ENCODE measurements around the gene FLYWCH2.

Gene FLYWCH2, protein sequence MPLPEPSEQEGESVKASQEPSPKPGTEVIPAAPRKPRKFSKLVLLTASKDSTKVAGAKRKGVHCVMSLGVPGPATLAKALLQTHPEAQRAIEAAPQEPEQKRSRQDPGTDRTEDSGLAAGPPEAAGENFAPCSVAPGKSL

DNA sequence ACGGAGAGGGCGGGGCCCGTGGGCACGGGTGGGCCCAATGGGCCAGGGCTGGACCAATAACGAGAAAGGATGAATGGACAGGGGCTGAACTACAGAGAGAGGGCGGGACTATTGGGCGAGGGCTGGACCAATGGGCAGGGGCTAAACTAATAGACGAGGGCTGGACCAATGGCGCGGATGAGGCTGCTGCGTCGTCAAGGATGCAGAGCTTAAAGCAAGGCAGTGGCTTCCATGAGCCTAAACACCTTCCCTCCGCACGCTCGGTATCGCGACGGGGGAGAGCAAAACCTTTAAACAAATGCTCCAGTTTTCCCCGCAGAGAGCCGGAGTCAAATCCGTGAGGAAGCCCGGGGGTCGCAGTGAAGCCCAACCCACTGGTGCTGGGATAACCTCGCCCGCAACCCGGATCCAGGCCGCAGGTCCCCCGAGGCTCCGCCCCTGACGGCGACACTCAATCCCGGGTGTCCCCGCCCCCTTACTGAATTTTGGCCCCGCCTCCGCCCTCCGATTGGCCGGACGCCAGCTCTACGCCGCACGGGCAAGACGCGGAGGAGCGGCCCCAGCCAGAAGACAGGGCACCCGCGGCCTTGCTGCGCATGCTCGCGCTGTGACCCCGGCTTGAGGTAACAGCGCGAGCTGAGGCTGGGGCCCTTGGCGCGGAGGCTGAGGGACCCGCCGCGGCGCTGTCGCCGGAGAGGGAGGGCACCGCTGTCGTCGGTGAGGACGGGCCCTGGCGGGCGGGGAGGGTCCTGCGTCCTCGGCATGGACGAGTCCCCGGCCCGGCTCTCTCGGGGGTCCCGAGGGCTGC lies at the start of gene FLYWCH2:
TSS of gene FLYWCH2 (plus strand) at position 566 of the 808 bp plus-strand sequence. CDS start 13,235 bp downstream, outside the sequence.
- peak; percentile 100 for DNase-seq

DNA sequence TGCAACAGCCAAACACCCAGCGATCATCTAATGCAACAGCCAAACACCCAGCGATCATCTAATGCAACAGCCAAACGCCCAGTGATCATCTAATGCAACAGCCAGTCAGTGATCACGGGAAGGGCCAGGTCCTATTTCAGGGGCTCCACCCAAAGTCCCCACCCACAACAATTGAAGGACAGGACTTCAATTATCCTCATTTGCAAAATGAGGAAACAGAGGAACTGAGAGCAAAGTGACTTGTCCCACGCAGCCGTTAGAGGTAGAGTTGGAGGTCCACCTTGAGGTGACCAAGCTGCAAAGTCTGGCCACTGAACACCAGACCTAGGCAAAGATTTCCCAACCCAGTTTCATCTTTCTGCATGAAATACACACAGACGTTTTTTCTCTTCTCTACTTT lies 49.2 kb upstream of the FLYWCH2 start:
- no peak for DNase-seq

DNA sequence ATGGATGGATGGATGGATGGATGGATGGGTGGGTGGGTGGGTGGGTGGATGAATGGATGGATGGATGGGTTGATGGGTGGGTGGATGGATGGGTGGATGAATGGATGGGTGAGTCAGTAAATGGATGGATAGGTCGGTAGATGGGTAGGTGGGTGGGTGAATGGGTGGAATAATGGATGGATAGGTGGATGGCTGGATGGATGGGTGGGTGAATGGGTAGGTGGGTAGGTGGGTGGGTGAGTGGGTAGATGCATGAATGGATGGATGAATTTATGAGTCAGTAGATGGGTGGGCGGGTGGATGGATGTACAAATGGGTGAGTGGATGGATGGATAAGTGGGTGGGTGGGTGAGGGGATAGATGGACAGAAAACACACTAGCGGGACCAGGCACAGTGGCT lies 48.0 kb upstream of the FLYWCH2 start:
- no peak for DNase-seq

DNA sequence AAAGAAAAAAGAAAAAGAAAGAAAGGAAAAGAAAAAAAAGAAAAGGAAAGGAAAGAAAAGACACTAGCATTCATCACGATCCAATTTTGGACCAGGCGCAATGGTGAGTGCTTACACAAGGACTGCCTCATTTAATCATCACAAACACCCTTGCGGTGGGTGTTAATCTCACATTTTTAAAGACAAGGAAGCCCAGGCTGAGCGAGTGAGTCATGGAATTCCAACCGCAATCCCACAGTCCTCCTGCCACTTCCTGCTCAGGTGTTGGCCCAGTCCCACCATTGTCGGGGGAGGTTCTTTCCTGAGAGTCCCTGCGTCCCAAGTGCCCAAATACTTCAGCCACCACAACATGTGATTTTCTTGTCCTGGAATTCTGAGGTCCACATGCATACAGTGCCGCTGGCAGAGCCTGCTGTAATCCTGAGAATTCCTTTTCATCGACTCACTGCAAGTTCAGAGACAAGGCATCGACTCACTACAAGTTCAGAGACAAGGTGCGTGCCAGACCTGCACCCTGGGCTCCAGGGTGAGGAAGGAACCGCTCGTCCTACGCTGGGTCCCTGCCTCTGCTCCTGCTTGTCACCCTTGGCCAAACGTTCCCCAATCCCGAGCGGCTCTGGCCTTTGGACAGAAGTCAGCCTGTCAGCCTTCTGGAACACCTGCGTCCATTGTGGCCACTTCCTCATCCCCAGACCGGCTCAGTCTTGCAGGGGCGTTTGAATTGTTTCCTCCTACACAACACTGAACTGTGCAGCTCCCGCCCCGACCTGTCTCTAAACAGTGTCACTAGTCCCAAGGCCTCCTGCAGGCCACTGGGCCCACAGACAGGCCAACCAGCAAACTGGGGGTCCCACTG lies 47.1 kb upstream of the FLYWCH2 start:
- no peak for DNase-seq

DNA sequence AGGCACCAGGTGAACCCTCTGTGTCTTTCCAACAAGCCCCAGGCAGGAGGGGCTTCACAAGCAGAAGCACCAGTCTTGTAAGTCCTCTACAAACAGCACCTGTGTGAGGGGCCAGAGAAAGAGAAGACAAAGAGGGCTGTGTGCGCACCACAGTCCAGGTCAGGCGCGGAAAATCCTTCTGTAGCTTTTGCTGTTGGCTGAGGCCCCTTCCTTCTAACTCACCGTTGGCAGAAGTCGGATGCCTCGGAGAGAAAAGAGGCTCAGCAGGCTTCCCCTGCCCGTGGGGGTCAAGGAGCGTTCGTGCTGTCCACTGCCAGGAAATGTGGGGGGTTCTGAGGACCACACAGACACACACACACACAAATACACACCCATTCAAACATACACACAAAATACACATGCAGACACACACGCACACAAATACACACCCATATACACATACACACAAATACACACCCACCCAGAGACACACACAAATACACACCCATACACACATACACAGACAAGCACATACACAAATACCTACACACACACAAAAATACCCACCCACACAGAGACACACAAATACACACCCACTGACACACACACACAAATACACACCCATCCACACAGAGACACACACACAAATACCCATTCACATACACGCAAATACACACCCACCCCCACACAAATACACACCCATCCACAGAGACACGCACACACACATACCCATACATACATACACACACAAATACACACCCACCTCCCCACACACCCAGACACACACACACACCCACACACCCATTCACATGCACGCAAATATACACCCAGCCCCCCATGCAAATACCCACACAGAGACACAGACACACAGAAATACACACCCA lies 46.1 kb upstream of the FLYWCH2 start:
- DNase-seq: no peak

DNA sequence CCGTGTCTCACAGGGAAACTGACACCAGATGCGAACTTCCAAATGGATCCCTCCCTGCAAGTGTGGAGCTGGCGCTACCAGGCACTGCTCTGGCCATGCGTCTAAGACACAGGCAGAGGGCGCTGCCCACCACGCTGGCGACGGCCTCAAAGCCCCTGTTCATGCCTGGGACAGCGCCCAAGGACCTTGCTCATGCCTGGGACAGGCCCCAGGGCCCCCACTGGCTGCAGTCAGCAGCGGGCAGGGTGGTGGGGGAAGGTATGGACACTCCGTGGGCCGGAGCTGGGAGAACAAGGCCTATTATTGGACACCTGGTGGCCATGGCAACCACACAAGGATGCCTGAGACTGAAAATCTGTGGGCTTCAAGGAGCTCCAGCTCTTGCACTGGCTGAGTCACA lies 44.1 kb upstream of the FLYWCH2 start:
- peak; percentile 83 for DNase-seq

DNA sequence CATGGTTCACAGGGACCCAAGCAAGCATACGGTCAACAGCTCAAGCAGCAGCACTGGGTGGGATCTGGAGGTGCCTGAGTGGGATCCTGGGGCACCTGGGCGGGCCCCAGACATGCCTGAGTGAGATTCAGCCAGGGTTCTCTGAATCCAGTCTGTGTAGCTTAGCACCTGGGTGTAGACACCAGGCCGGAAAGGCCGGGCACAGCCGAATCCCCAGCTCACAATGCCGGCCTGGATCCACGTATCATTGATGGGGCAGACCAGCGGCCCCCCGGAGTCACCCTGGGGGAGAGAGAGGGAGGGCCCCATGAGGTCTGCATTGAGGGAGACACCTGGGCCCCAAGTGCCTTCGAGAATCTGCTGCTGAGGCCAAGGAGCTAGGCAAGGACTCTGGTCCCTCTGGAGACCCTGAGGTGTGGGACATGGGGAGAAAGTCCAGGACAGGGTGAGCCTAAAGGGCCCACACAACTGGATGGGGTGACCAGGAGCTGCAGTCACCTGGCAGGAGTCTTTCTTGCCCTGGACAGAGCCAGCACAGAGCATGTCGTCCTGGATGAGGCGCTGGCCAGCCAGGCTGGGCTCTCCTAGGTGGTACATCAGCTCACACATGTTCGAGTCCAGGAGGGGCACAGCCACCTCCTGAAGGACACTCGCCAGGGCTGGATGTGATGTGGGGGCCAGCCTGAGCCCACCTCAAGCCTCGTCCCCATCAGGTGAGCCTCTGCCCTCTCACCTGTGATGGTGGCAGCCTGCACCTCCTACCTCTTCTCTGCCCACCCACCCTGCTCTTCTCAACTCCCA lies 43.2 kb upstream of the FLYWCH2 start:
- DNase-seq: no peak

DNA sequence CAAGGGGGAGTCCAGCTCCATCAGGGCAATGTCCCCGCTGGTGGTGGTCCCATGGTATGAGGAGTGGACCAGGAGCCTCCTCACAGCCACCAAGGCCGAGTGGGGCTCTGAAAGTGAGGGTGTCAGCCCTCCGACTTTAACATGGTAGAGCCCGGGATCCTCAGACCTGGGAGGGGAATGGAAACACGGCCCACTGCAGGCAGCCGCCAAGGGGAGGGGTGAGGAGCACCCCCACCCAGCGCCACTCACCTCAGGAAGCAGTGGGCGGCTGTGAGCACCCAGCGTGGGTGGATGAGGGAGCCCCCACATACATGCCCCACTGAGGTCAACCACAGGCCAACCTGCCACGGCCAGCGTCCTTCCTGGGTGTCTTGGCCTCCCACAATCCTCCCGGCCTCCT lies 42.1 kb upstream of the FLYWCH2 start:
- DNase-seq: no peak

DNA sequence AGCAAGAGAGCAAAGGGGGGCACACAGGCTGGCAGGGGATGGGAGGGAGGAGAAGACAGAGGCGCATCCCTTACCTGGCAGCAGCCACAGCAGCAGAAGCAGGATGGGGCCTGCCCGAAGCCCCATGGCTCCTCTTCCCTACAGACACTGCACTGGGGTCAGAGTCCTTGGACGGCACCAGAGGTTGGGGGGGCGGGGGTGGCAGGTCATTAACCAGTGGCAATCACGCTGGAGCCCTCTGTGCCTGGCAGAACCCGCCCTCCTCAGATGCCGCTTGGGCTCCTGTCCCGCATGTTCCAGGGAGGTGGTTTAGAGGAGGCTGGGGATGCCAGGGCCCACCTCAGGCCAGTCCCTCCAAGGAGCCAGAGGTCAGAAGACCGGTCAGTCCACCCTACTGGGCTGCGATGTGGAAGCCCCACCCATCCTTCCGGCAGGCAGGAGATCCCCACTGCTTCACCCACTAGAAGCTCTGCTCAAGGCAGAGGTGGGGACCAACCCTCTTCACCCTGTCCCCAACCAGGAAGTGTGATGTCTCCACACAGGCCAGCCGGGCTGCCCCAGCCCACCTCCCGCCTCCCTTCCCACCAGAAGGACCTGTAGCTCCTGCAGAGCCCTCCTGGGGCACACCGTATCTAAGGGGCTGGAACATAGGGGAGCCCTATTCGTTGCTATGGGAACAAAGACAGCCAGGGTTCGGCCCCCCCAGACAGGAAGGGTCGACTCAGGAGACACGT lies 41.2 kb upstream of the FLYWCH2 start:
- DNase-seq: no peak

DNA sequence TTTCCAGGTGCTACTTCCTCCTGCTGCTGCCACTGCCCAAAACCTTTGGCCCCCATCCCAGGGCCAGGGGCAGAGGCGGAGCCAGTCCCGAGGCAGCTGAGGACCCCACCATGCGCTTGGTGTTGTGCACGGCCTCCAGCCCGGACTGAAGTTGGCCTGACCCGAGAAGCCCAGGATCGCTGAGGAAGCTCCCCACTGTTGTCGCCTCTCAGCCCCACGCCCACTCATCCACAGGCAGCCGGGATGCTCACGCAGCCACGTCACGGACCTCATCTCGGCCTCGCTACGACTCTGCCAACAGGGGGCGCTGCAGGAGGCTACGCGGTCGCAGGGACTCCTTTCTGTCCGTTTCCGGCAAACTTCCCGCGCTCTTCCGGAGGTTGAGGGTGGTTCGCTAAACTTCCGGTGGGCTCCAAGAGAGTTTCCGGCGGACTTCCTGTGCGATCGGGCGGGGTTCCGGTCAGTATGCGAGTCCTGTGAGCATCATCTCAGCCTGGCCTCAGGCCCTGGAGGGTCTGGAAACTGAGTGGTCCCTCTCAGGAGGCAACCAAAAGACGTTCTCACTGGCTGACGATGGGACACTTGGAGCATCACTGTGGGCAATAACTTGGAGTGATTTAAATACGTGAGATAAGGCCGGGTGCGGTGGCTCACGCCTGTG lies 40.5 kb upstream of the FLYWCH2 start:
- DNase-seq: peak; percentile 87

DNA sequence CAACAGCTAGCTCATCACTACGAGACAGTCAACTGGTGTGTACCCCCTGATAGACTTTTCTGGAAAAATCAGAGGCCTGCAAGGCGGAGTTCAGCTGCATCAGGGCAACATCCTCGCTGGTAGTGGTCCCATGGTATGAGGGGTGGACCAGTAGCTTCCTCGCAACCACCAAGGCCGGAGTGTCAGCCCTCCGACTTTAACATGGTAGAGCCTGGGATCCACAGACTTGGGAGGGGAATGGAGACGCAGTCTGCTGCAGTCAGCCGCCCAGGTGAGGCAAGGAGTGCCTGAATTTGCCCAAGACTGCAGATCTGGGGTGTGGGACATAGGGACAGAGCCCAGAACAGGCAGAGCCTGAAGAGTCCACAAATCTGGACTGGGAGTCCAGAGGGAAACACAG lies 39.5 kb upstream of the FLYWCH2 start:
- no peak for DNase-seq

DNA sequence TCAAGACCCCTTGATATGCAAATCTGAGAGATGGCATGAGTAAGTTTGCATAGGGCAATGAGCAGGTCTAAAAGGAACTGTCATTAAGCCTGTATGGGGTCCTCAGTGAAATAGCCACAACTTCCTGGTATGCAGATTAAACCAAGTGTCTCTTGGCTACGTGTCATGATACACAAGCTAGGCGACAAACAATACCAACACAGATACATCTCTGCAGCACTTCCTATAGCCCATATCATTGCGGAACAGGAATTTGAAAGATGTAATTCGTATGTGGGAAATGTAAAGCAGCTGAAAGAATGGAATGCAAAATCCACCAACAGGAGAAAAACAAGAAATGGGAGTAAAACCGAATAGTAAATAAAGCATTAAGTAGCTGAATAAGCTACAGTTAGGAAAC lies 37.9 kb upstream of the FLYWCH2 start:
- no peak for DNase-seq

DNA sequence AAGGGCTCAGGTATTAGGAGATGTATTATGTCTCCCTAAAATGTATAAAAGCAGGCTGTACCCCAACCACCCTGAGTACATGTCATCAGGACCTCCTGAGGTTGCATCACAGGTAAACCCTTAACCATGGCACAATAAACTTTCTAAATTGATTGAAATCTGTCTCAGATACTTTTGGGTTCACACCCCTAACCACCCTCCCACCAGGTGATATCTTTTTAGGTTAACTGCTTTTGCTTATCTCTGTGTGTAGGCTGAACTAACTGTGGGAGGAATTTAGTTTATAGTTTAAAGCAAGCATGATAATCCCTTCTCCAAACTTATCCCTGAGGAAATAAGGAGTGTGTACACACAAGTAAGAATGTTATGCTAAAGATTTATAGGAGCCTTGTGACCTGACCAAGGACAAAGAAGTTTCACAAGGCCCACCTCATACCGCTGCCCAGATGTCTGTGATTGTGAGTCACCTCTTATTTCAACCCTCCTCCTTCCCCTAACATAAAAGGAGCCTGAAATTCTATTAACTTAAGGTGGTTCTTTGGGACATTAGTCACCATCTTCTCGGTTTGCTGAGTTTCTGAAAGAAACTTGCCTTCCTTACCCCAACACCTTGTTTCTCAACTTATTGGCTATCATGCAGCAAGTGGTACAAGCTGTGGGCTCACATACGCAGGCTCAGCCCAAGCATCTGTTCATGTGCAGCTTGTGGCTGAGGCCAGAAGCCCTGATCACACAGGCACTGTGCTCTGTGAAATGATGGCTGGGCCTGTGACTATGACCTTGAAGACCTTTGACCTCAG lies 36.3 kb upstream of the FLYWCH2 start:
- DNase-seq: no peak

DNA sequence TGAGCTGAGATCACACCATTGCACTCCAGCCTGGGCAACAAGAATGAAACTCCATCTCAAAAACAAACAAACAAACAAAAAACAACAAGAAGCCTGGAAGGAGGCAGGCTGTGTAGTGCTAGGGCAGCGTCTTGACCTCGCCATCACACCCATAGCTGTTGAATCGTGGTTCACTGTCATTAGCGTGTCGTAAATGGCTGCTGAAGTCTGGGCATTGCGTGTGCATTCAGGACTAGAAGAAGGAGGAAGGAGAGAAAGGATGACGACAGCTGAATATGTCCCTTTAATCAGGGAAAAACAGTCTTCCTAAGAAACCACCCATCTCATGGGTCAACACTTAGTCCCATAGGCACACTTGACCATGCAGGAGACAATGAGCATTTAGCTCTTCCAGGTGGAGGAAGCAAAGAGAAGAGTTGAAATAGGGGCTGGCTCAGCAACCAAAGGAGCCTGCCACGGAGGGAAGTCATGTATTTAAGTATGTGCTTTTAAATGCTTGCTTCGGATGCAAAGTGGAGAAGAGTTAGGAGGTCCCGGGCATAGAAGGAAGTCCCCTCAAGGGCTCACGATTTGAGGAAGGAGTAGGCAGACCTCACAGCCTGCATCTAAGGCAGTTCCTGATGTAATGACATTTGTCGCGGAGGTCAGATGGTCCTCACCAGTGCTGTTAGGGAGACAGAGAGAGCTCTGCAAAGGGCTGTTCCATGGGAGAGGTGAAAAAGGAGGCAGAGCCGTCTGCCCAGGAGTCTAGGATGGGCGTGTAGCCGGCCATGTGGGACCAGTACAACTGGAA lies 33.9 kb upstream of the FLYWCH2 start:
- DNase-seq: no peak

DNA sequence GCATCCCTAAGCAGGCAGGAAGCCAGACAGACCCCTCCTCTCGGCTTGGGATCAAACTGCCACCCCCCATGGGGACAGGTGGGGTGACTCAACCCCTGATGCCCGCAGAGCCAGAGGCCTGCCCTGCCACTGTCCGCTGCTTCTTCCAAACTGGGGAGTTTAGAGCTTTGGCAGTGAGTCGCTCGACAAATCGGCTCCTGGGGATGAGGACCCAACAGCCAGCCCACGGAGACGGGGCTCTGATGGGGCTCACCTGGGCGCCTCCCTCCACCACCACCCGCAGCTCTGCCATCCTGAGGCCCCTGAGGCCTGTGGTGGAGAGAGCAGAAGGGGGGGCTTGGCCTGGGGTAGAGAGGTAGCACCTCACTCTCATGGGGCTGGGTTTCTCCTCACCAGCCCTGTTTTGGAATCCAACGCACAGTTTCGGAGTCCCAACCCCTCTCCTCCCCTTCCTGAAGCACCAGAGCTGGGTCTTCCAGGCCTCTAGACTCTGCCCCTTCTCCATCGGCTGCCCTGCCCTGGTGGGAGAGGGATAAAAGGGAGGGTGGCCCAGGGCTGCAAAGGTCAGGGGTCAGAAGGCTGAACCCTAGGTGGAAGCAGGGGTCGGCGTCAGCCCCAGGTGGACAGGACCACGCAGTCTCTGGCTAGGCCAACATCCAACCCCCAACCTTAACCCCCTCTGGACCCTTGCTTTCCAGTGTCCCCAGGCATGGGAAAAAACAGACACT lies 30.8 kb upstream of the FLYWCH2 start:
- no peak for DNase-seq

DNA sequence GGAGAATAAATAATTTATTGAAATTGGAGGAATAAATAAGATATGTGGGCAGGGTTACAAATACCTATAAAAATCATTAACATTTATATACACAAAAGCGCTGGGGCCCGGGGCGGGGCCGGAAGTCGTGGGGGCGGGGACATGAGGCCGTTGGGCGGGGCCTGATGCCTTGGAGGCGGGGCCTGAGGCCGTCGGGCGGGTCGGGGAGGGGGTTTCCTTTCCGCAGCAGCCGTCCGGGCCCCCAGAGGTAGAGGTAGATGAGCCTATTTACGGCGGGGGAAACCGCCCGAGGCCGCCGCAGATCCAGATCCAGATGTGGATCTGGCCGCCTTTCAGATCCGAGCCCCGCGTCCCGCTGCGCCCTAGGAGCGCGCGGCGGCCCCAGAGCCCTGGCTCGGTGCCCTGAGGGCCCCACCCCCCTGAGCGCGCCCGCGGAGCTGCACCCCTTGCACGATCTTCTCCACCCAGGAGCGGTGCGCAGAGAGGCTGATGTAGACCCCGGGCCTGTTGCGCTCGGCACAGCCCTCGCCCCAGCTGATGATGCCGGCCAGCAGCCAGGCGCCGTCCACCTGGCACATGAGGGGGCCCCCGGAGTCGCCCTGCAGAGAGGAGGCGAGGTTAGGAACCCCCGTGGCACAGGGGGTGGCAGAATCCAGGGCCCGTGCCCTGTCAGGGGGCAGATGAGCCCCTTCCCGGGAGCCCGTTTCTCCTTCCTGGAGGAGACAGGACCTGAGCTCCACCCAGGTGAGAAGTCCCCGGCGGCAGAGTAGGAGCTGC lies 30.1 kb upstream of the FLYWCH2 start:
- no peak for DNase-seq

DNA sequence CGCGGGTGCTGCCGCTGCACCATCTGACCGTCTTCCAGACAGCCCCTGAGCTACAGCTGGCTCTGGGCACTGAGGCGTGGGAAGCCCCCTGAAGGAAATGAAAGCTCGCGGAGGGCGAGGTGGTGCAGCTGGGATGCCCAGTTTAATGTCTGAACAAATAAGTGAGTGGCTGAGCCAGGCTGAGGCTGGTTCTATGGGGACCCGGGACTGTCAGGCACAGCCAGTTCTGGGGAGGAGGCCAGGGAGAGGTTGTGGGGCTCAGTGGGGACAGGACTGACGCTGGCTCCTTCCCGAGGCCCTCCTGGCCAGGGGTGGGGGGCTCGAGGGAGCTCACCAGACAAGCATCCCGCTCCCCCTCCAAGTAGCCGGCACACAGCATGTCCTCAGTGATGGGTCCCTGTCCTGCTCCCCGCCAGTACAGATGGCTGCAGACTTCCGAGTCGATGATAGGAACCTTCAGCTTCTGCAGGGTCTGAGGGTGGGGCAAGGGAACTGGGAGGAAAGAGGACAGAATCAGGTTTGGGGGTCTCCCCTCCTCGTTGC lies 29.4 kb upstream of the FLYWCH2 start:
- DNase-seq: no peak

Measured in hematopoietic multipotent progenitor cell treated with erythropoietin and hydrocortisone succinate and interleukin-3 and kit ligand, for 4 days (in vitro differentiated cells).